GM19023 (cell line): ENCODE measurements around the gene EFR3B.
"Not testable (repeated sequence)": the region's sequence is repeated elsewhere in the genome, so short reads cannot be mapped to it uniquely, and the experiment has no call there.

ENCODE experiments used
- ATAC-seq: cut with Tn5 transposase; IDR thresholded peaks from one replicate; pipeline ENCODE4 v1.9.1; 2021; ENCODE audit warnings: mild to moderate bottlenecking, moderate library complexity; ENCODE audit not compliant: unreplicated experiment

EFR3B gene

GRCh38 chr2:25140535-25140934 lies 98.7 kb downstream of the EFR3B start:
- ATAC-seq = not testable (repeated sequence)

DNA sequence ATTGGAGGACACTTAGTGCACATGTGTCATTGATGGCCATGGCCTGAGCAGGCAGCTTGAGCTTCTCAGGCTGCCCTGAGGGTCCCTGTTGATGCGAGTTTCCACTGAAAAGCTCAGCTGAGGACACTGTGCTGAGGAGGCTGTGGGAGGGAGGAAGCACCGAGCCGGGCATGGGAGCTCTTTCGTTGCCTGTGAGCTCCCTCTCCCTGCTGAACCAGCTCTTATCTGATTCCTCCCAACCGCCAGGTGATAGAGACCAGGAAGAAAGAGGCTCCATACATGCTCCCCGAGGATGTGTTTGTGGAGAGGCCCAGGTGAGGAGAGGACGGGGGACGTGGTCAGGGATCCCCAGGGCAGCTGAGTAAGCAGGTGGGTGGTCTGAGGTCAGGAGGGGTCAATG lies 99.2 kb downstream of the EFR3B start:
- ATAC-seq = no peak

GRCh38 chr2:25145803-25146202 lies 103.9 kb downstream of the EFR3B start:
- ATAC-seq = no peak

- no peak for ATAC-seq
Measured at GRCh38 chr2:25146896-25147295, 105.0 kb downstream of the EFR3B start.

GRCh38 chr2:25149646-25150045 lies 107.8 kb downstream of the EFR3B start:
- ATAC-seq = no peak

GRCh38 chr2:25150993-25151392 lies 109.1 kb downstream of the EFR3B start:
- not testable (repeated sequence) for ATAC-seq

- ATAC-seq = no peak
Measured at GRCh38 chr2:25151718-25152117, 109.8 kb downstream of the EFR3B start.

- ATAC-seq = no peak
Measured at GRCh38 chr2:25155401-25155800, 113.5 kb downstream of the EFR3B start.

DNA sequence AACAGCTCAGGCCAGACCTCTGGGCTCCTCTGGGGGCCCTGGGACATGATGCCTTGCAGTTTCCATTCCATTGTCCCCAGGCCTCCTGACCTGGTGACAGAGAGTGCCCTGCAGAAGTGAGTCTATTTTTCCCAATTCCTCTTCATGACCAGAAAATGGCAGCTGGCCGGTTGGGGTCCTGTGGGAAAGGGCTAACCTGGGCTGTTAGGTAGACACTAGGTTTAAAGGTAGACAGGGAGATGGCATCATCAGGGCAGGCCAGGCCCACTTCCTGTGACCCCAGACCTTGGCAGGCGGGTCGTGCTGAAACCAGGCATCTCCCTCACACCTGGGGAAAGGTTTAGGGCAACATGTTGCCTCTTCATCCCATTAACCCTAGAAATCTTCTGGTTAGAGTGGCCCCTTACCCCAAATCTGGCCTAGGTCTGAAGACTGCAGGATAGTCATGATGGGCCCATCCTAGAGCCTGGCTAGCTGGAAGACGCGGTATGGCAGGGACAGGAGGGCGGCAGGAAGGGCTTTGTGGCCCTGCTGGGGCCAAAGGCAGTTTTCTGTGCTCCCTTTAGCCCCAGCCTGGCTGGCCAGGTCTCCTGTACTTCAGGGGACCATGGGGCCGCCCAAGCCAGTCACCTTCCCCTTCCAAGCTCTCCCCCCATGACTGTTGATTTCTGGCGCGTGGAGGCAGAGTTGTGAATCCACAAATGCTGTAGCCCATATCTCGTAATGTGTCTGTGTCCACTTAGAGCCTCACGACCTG lies 116.4 kb downstream of the EFR3B start:
- ATAC-seq = no peak

DNA sequence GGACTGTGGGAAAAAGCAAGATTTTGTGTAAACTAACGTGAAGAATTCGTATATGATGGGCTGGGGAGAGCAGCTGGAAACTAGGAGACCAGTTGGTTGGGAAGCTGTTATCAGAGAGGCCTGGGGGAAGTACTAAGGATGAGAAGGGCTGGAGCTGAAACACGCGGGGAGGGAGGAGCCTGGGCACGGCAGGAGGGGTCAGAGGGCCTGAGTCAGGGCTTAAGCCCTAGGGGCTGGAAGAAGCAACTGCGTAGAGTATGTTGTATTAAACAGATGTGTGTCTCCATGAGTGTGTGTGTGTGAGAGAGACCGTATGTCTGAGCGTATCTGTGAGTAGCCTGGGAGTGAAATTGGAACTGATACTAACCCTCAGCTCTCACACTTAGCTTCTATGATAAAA lies 118.1 kb downstream of the EFR3B start:
- no peak for ATAC-seq

DNA sequence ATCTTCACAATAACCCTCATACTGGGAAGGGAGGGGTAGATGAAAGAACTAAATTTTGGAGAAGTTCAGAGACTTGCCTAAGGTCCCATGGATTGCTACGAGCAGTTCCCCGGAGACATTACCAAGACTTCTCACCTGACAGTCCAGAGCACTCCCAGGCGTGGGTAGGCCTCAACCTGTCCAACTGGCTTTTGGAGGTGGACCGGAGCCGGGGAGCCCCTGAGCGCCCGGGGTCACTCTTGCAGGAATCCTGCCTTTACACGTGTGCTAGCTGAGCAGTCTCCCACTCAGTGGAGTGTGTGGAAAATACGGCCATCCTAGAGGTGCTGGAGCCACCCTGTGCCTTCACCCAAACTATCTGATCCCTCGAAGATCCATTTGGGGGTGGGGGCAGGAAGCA lies 118.5 kb downstream of the EFR3B start:
- ATAC-seq = no peak

GRCh38 chr2:25161055-25161781 lies 119.3 kb downstream of the EFR3B start:
- no peak for ATAC-seq

GRCh38 chr2:25162061-25162460 lies 120.2 kb downstream of the EFR3B start:
- not testable (repeated sequence) for ATAC-seq

DNA sequence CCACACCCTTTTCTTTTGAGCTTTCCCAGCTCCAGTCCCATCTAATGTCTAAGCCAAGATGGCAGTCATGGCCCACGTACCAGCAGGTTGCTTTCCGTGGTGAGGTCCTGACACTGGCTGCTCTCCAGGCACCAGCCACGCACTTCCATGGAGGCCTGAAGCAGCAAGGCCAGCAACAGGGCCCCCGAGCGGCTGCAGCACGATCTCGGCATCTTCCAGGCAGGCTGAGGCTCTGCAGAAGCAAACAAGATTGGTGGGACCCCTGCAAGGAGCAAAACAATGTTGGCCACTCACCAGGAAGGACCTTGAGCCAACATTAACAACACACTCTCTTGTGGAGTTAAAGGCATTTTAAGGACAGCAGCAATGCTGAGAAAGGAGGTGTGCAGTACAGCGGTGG lies 122.7 kb downstream of the EFR3B start:
- no peak for ATAC-seq

GRCh38 chr2:25165992-25166875 lies 124.4 kb downstream of the EFR3B start:
- peak; percentile 68 for ATAC-seq

DNA sequence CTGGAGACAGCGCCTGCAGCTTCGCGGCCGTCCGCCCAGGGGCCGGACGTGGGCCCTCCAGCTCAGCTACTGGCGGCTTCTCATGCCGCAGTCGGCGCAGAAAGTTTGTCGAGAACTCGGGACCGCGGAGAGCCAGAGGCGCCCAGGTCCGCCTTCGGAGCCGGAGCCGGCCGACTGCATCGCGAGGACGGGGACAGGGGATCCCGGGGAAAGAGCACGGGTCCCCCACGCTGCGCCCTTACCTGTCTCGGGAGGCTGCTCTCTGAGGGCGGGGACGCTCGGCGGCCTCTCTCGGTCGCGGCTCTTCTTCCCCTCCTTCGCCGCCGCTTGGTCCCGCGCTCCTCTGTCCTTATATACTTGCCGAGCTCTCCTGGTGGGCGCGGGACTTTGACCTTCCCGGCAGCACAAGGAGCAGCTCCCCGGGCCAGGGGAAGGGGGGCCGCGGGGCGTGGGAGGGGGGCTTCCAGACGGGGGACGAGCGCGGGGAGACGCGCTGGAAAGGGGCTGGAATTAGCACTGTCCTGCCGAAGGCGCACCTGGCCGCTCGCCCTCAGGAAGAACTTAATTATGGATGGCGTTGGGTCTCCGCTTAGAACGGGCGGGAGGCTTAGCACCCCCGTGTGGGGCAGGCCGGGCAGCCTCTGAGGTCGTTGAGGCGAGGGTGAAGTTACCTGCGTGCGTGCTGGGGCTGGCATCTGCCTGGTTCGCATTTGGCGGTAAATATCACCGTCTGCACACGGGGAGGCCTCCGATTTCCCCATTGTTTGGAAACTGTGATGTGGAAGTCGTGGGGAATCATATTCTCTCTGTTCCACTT lies 126.6 kb downstream of the EFR3B start, which contains the start of gene POMC:
POMC (minus strand) TSS at position 325 of the 817 bp plus-strand sequence. CDS start 3,808 bp downstream, outside the sequence.
- ATAC-seq = no peak

- no peak for ATAC-seq
Measured at GRCh38 chr2:25169073-25169470, 127.2 kb downstream of the EFR3B start.

GRCh38 chr2:25170888-25171287 lies 129.0 kb downstream of the EFR3B start:
- ATAC-seq = no peak

DNA sequence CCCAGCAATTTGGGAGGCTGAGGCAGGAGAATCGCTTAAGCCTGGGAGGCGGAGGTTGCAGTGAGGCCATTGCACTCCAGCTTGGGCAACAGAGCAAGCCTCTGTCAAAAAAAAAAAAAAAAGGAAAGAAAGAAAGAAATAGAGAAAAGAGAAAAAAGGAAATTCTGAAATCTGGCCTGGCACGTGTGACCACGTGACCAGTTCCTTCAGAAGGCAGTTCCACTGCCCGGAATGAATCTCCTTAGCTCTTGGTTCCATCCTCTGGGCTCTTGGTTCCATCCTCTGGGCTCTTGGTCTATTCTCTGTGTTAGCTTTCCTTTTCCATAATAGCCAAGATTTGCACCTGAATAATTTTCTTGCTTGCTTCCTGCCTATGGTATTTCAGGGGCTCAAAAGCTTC lies 131.8 kb downstream of the EFR3B start:
- ATAC-seq = no peak

DNA sequence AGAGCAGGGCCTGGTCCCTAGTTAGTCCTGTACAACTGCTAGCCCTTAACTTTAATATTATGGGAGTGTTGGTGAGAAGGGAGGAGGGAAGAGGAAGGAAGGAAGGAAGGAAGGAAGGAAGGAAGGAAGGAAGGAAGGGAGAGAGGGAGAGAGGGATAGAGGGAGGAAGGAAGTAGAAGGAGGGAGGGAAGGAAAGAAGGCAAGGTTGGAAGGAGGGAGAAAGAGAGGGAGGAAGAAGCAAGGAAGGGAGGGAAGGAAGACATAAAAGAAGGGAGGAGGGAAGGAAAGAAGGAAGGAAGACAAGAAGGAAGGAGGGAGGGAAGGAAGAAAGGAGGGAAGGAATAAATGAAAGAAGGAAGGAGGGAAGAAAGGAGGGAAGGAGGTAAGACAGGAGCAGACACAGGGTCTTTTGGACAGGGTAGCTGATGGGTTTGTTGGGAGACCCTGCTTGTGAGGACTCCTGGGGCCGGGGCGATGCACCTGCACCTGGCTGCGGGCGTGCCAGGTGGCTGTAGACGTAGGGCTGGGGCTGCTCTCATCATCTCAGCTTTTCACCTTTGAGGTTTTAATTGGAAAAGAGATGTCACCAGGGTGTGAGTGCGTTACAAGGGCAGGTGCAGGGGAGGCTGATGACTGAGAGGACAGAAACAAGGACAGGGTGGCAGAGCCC lies 132.5 kb downstream of the EFR3B start:
- no peak for ATAC-seq
